Epidermal melanocyte (primary cell): Measurements from ENCODE around the gene ELF5.
A peak's percentile ranks its signal among the peaks of the same experiment; 100 is the strongest.

Source experiments
- DNase-seq: peaks from one replicate; pipeline ENCODE4 v3.0.0; 2011; ENCODE audit warnings: low spot score; ENCODE audit not compliant: insufficient read length

ELF5 gene

DNA sequence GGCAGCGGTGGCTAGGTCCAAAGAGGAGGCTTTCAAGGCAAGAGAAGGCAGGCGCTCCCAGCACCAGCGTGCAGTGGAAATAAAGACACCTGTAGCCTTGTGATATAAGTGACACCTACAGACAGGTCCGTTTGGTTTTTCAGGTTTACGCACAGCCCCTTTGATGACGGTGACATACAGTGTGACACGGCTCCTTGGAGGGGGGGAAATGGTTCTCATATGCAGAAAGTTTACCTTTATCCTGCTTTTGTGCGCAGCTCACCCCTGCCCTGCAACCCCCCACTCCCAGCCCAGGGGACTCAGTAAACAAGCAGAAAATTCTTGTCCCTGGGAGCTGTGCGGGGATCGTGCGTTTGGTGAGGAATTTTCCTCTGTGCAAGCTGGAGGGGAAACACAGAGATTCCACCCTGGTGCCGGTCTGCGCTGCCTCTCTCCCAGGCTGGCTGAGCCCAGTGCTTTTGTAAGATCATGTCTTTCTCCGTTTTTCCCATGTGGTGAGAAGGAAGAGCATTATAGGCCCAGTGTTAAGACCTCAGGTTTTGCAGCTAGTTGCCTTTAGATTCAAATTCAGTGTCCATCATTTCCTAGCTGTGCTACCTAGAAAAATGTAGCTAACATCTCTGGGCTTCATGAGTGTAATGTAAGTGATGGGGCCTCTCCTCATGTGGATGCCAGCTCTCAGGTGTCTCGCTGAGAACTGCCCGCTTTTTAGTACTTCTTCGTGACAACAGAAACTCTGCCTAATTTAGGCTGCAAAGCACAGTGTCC, at the start of gene ELF5:
Gene ELF5 (minus strand): TSS at position 113 of the 768 bp plus-strand sequence. CDS start 8,045 bp downstream, outside the sequence.
- DNase-seq, result no peak

DNA sequence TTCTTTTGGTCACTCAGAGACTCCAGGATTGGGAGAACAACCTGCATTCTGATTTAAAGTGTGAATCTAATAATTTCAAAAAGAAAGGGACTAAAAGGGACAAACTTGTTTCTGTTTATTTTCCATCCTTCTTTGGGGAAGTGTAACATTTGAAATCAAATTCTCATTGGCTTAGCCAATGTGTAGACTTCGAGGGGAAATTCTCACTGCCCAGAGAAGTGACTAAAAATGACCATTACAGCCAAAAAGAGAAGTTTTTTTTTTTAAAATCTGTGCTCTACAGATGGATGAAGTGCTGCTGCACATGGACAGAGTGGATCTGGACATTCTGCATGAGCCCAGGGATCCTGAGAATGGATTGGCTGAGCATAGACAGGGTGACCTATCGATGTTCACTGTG, 49.4 kb upstream of the ELF5 start:
- no peak for DNase-seq

DNA sequence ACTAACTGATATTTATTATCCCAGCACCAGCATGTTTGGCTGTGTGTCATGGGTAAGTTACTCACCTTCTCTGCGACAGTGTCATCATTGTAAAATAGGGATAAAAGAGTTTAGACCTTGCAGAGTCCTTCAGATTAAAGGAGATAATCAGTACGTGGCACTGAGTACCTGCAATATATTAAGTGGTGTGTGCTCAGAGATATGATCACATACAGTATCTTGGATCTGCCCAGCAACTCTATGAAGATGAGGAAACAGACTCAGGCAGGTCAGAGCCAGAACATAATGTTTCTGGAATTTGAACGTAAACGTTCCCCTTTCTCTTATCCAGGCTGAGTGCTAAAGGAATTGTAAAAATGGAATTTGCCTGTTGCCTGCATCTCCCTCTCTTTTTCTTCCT, 46.9 kb upstream of the ELF5 start:
- DNase-seq, result no peak

DNA sequence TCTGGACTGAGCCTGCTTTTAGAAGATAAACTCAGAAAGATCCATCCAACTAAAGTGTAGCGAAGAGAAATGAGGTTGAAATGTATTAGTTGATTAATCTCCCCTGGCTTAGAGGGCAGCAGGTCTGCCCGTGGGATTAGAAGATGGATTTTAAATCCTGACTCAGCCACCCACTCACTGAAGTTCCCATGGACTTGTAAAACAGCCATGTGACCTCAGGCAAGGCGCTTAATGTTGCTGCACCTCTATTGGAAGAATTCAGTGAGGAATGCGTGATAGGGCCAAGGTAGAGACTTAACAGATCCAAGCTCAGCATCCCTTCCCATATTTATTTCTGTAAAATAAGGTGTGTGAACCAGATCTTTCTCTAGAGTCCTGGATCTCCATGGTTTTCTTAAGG, 45.1 kb upstream of the ELF5 start:
- no peak for DNase-seq

DNA sequence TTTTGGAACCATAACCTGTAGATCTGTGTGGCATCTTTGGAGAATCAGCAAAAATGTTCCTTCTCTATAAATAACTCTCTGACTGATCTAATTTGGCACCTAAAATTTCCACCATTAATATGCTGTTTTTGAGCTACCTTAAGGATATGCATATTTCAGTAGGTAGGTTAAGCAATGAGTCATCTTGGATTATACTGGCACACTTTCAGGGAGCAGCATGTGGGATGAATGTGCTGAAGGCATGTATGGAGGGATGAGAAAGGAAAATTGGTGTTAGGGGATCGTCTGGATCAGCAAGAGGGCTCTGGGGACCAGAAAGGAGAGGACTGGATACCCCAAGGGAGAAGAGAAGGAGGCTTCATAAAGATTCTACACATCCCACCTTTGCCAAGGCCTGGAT, 44.6 kb upstream of the ELF5 start:
- DNase-seq, result no peak

DNA sequence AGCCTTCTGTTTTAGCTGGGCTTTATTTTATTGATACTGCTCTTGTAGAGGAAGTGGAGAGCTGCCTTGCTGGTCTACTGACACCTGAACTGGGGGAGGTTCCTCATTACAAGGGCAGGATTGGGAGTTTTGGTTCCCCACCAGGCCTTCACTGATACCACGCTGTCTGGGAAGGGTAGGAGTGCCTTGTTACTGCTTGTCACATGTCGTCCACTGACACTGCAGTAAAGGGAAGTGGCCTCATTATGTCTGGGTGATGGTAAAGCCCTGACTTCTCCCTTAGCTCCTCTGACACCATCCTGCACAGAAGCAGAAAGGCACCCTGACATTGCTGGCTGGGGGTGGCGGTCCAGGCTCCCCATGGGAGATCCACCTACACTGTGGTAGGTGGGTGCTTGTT, 38.7 kb upstream of the ELF5 start:
- DNase-seq, result no peak

DNA sequence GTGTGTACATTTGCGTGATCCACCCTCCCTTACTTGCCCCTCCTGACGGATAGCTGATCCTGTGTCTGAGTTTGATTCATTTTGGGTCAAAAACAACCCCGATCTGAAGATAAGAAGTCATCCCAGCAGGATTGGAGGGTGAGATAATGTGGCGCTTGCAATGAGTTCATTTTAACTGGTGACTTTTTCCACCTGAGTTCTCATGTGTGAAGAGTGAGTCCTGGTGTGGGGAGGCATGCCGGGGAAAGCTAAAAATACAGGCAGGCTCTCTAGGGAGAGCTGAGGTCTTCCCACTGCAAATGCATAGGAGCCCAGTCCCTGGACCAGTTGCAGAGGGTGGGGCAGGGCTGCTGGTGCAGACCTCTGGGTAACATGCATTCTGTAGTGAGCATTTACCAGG, 35.7 kb upstream of the ELF5 start:
- no peak for DNase-seq

DNA sequence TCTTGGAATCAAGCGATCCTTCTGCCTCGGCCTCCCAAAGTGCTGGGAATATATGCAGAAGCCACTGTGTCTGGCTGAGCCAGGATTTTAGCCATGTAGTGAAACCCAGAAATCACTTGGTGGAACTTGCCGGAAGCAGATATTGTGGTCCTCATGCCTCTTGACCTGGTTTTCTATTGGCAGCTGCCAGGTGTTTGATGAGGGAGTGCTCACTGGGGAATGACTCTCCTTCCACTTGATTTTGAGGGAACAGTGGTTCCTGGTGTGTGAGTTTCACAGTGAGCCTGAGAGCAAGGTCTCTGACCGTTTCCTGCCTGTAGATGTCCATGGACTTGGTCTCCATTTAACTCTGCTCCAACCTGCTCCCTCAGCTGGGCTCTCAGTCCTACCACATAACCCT, 34.7 kb upstream of the ELF5 start:
- DNase-seq, result no peak

DNA sequence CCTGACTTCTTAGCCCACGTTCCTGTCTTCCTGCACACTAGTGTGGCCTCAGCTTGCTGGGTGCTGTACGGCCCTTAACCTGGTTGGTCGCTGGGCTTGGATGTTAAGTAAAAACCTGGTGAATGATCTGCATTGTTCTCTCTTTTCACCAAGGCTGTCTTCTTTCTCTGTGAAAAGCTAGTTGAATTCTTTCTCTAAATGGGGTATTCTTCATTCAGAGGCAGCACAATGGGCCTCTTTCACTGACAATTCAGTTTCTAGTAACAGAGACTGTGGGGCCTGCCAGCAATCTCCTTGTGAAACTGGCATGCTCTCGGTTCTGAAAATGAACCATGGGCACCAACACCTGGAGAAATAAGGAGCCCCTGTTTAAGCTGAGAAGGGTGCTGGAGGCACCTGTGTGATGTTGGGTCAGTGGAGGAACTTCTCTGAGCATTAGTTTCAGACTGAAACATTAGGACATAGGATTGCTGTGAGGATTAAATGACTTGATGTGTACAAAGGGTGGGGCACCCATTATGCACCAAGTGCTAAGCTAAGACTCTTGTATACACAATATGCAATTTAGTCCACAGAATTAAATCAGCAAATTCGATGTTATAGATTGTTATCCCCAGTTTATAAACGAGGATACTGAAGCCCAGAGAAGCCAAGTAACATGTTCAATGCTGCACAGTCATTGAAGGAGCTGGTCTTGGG, 33.1 kb upstream of the ELF5 start:
- peak; percentile 72 for DNase-seq

DNA sequence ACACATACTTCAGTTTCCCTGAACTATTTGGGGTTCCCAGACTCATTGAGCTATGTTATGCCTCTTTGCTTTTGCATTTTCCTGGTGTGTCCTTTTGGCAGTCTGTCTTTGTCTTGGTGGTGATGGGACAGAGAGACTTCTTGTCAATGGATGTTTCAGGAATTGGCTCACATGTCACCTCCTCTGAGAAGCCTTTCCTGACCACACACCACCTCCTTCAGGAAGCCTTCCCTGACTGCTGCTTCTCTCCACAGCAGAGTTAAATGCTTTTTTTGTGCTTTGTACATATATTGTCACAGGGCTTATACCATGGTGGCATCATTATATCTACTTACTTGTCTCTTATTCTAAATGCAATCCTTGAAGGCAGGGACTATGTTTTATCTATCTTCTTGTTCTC, 28.5 kb upstream of the ELF5 start:
- no peak for DNase-seq

DNA sequence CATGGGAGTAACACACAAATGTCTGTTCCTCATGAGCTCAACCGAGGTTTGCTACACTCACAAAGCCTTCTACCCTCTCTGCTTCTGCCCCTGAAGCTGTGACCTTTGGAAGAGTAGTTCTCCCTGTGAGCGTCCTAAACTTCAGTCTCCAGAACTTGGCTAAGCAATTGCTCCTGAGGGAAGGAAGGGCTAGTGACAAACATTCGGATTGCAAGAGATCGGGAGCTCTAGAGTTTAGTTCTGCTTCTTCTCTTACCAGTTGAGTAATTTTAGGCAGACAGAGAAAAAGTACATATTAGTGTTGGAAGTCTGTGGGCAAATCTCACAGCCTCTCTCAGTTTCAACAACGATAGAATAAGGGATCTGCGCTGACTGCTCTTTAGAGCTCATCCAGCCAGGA, 27.3 kb upstream of the ELF5 start:
- DNase-seq, result no peak

DNA sequence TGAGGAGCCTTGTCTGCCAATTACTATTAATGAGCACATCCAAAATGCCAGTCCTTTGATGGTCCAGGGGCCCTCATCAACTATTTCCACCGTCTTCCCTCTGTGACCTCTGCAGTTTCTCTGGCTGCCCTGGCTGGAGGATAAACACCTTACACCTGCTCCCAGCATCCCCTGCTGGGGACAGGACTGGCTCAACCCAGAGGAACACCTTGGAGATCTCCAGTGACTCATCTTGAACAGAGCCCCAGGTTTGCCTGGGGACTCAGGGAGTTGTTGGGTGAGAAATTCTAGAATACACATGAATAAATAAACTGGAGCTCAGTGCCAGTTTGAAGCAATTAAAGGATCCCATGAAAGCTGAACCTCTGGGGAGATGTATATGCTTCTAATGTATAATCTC, 24.0 kb upstream of the ELF5 start:
- no peak for DNase-seq

DNA sequence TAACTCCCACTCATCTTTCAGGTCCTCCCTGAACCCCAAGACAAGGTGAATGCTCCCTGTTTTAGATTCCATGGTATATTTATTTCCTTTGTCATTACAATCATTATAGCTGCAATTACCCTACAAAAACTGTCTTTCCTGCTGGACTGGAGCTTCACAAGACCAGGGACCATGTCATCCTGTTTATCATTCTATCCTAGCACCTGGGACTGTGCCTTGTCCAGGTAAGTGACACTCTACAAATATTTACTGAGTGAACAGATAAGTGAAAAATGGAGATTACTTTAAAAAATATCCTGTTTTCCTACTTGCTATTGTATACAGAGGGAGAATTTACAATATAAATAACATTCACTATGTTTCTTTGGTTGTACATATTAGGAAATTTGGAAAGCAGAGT, 22.5 kb upstream of the ELF5 start:
- no peak for DNase-seq

DNA sequence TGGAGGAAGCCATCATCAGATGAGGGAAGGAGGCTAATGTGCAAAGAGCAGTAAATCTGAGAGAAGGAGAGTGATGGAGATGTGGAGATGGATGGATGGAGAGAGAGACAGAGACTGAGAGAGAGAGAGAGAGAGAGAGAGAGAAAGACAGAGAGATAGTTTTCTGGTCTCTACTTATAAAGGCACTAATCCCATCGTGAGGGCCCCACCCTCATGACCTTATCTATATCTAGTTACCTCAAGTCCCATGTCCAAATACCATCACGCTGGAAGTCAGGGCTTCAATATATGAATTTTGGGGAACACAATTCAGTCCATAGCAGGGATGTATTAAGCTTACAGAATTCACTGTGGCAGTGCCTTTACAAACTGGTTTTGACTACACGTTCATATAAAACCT, 21.2 kb upstream of the ELF5 start:
- no peak for DNase-seq

DNA sequence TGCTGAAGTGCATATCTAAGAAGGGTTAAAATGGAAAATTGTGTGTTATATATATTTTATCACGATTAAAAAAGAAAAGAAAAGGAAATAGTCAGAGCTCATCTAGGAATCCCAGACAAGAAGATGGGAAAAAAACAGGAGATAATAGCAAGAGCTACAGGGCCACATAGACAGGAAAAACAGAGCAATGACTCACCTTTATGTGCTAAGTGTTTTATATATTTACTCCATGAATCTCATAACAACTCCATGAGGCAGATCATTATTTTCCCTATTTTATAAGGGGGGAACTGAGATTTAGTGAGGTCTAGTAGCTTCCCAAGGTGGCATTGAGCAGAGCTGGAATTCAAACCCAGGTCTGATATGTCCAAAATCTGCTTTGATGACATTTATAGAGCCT, 18.1 kb upstream of the ELF5 start:
- DNase-seq, result no peak

DNA sequence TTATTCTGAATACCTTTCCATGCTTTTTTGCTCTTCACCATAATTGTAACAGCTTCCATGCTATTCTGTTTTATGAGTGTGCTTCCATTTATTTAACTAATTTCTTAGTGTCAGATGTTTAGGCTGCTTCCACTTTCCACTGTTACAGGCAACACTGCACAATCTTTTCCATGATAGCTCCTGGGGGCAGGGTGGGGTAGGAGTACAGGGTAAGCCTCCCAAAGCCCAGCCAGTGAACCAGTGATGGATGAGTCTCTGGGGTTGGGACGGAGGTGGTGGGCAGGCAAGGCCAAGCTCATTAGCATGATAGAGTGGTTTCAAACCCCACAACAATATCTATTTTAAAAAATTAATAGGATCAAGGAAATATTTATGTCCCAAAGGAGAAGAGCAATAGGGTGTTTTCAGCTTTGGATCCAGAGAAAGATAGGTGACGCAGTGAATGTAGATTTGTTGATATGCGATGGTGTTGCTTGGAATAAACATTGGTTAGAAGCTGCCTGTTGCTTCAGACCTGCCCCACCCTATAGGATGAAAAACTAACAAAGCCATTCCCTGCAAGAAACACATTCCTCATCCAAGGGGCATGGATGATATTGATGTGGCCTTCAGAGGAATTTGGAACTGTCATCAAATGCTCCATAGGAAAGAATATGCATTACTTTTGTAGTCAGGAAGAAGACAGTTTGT, 17.1 kb upstream of the ELF5 start:
- DNase-seq, result no peak

DNA sequence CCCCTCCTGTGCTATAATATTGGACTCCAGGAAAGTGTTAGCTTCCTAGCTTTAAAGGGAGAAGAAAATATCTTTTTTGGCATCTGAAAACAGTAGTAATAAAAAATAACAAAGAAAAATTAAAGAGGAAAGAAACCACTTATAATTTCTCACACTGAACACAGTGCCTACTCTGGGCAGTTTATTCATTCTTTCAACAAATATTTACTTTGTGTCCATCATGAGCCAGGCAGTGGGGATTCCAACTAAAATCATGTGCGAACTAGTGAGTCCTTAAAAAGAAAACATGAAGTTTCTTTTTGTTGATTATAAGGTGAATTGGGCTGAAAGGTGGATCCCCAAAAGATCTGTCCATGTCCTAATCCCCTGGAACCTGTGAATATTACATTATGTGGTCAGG, 16.0 kb upstream of the ELF5 start:
- no peak for DNase-seq

DNA sequence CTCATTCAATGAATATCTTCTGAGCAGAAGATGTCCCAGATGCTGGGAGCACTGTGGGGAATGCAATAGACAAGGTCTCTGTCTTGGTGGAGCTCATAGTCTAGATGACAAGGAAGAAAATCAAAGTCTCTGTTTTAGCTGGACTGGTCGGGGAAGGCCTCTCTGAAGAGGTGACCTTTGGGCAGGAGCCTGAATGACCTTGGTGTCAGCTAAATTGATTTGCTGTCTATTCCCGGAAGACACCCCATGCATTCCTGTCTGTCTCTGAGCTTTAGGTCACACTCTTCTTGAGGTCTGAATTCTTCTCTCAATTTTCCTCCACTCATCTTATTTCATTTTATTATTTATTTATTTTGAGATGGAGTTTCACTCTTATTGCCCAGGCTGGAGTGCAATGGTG, 14.5 kb upstream of the ELF5 start:
- DNase-seq, result no peak

DNA sequence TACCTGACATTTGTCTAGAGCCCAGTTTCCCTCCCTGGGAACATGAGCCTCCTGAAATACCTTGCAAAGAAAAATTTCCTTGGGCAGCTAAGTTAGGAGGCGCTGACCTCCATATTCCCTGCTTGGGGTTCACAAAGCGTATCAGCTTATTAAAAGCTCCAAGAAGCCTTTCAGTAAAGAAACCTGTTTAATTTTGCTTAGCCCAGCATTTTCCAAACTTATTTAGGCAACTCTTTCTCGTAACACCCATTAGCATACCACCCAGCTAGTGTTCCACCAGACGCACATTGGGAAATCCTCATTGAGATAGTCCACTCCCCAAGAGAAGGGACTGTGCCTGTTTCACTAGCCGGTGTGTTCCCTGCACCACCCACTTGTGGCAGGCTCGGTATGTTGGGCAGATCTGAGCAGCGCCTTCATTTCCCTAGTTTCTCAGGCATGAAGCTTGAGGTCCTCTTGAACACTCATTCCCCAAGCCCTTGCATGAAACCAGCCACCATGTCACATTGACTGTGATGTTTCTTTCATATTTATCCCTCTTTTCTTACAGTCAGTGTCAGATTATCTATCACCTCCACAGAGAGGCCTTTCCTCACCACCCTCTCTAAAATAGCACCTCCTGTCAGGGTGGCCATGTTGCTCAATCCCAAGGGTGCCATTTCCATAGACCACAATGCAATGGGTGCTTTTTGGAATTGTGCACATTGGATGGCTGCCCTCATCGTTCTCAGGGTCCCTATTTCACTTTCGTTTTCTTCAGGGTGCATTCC, 12.5 kb upstream of the ELF5 start:
- DNase-seq, result no peak

DNA sequence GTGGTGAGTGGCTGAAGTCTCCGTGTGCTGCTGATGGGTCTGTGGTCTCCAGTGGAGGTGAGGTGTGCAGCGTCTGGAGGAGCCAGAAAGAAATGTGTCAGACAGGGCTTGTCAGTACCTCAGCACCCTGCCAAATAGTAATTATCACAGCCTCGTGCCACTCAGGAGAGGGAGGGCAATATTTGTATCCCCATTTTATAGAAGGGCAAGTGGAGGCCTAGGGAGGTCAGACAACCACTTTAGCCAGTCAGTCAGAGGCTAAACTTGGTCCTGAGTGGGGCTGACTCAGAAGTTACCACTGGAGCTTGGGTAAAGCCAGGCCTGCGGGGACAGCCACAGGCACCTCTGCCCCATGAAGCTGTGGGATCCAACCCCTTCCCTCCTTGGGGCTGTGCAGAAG, 11.5 kb upstream of the ELF5 start:
- DNase-seq, result no peak

DNA sequence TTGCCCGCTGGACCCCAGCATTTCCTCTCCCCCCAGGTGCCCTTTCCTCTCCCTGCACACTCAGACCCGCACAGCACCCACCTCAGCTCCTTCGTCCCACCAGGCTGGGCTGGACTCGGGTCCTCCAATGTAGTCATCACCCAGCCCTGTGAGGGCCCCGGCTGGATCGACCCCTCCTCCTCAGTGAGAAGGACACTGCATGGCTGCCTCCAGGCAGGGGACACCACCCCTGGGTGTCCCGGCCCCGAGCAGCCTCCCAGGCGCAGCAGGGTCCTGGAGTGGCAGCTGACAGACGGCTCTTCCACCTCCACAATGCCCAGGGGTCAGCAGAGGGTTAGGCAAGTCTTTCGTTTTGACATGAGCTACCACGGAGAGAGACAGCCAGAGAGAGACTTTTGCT, 11.1 kb upstream of the ELF5 start:
- DNase-seq, result no peak

DNA sequence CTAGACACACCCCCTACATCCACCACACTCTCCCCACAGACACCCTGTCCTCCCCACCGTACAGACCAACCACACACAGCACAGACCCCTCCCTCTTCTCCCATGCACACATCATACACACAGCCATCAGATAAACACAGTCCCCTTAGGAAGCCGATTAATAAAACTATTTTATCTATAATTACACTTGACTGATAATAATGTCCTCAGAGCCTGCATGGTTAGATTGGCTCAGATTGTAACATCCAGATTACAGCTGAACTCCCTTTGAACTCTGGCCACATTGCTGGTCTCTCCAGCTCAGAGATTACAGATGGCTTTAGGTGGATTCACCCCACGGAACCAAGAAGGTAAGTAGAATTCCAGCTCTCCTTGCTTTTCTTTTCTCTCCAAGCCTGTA, 9.5 kb upstream of the ELF5 start:
- DNase-seq, result no peak
